Aorta (tissue), 5 donors: ENCODE measurements around the gene ACSL5. TPM values are rescaled to one million over a fixed set of nuclear protein-coding genes. Genes with fewer than 3 reads are reported as not detected.

ENCODE experiments used
- ATAC-seq: fragments of 200-7000 bp; cut with Tn5 transposase; one replicate; pipeline ENCODE4 v1.9.1; 2022; ENCODE audit warnings: moderate library complexity; ENCODE audit not compliant: low FRiP score
- DNase-seq, 2 donors: peaks; one replicate each; pipeline ENCODE4 v3.0.0-alpha.2; 2020
- H3K27ac ChIP-seq, 2 donors: one replicate each; pipeline ENCODE4 v1.5.1; 2013; ENCODE audit warnings: low read length in 2 of 2, mild to moderate bottlenecking in 2 of 2, moderate library complexity in 2 of 2, control low read depth in 1 of 2, inconsistent platforms in 1 of 2, low read depth in 1 of 2
- H3K27me3 ChIP-seq, 2 donors: one replicate each; pipeline ENCODE4 v1.6.1; 2013; ENCODE audit warnings: control low read depth in 1 of 2, low read length in 1 of 2, mild to moderate bottlenecking in 1 of 2, moderate library complexity in 1 of 2; ENCODE audit not compliant: insufficient read depth in 2 of 2, control insufficient read depth in 1 of 2
- H3K36me3 ChIP-seq, 2 donors: one replicate each; pipeline ENCODE4 v1.6.1; 2013; ENCODE audit warnings: control low read depth in 1 of 2, low read length in 1 of 2, mild to moderate bottlenecking in 1 of 2; ENCODE audit not compliant: insufficient read depth in 2 of 2, control insufficient read depth in 1 of 2
- H3K4me1 ChIP-seq, 2 donors: one replicate each; pipeline ENCODE4 v1.6.1; 2013; ENCODE audit warnings: low read length in 2 of 2, control low read depth in 1 of 2, mild to moderate bottlenecking in 1 of 2, moderate library complexity in 1 of 2; ENCODE audit not compliant: insufficient read depth in 2 of 2, control insufficient read depth in 1 of 2
- H3K4me3 ChIP-seq, 2 donors: one replicate each; pipeline ENCODE4 v1.5.1; 2013; ENCODE audit warnings: low read length in 2 of 2, control low read depth in 1 of 2, mild to moderate bottlenecking in 1 of 2
- H3K9me3 ChIP-seq: one replicate; pipeline ENCODE4 v1.6.1; 2013; ENCODE audit warnings: mild to moderate bottlenecking, low read length; ENCODE audit not compliant: control insufficient read depth
- WGBS, 2 donors: extraction: QIAGEN DNeasy Blood & Tissue Kit; methylation state at CpG; one replicate each; pipeline ENCODE4 v1.1.7; 2013; 5-methylcytosine and 5-hydroxymethylcytosine counted together
- intact Hi-C, 2 donors: fragments of 100-400 bp; cut with DNase I; formaldehyde crosslinking; loops; one replicate each; pipeline versions ENCODE4 v1.14.2 to v1.15.0; 2022
- polyA plus RNA-seq, 2 donors: library from polyadenylated mRNA; stranded (reverse); fragments of 200-250 nt; gene quantifications; one replicate each; pipeline ENCODE4 v1.2.3, GENCODE V29; 2013
- total RNA-seq, 2 donors: library from RNA; stranded (reverse); fragmentation: NEBNext Ultra II Directional; extraction: Animal tissue kit (Norgen Biotek cat#: 25700); gene quantifications; one replicate each; pipeline ENCODE4 v1.2.1, GENCODE V29; 2021
- donor health status: healthy with polysubstance abuse.
- donor health status: Bipolar disorder and iron deficiency.
- donor health status: DM: no; HTN: no; CAD: no.
- donor health status: DM: no; HTN: no; CAD: no.
- donor health status: DM: yes; HTN: yes; CAD: no.

ACSL5 gene
- total and polyA plus RNA-seq, 4 donors = 0.92 to 18.7 (median 15.9) TPM

DNA sequence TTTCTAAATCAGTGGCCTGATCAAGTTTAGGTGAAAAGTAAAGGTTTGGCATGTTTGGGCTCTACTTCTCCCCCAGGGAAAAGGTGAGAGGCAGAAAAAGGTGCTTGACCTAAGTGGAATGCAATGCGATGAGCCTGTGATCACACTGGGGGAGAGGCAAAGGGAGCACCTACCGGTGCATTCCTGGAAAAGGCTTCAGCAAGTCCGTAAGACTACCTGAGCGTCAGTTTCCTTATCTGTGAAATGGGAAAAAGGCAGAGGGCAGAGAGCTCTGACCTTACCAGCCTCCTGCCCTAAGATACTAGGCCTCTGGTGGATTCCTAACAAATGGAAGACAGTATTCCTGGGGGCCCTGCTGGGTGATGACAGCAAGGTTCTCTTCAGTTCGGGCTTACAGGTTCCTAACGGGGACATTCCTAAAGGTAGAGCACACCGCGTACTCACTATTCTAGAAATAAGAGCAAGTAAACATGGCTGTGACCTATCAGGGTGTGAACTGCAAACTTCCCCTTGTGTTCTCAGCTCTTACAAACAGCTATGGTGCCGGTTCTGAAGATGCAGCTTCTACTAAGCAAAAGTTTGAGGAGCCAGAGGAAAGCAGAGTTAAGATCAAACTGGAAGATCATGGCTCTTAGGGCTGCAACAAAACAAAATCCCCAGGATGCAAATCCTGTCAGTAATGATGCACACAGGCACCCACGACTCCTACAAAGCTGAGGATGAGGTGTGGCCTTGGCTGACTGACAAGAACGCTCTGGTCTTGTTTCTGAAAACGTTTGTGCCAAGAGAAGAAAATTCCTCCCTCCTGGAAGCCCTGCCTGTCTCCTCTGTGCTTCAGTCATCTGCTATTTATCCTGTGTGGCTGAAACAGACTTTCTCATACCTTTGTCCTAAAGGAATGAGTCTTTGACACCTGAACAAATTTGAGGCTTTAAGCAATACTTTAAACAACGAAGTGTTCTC lies 13.3 kb upstream of the ACSL5 start:
- ATAC-seq (no peak), DNase-seq (no peak)
- Histone ChIP-seq H3K9me3 (no peaks in the 10 kb centered on the region), H3K27ac (peak overlapping the region in 1 of 2 donors; percentile 32), H3K27me3 (no peaks in the 10 kb centered on the region), H3K4me3 (no peak overlapping the region), H3K4me1 (no peaks in the 10 kb centered on the region), H3K36me3 (no peaks in the 10 kb centered on the region)
- intact Hi-C loops = no loop called here
- 58 to 62% methylated on average over 13 of the region's 13 CpGs for WGBS, 2 donors

DNA sequence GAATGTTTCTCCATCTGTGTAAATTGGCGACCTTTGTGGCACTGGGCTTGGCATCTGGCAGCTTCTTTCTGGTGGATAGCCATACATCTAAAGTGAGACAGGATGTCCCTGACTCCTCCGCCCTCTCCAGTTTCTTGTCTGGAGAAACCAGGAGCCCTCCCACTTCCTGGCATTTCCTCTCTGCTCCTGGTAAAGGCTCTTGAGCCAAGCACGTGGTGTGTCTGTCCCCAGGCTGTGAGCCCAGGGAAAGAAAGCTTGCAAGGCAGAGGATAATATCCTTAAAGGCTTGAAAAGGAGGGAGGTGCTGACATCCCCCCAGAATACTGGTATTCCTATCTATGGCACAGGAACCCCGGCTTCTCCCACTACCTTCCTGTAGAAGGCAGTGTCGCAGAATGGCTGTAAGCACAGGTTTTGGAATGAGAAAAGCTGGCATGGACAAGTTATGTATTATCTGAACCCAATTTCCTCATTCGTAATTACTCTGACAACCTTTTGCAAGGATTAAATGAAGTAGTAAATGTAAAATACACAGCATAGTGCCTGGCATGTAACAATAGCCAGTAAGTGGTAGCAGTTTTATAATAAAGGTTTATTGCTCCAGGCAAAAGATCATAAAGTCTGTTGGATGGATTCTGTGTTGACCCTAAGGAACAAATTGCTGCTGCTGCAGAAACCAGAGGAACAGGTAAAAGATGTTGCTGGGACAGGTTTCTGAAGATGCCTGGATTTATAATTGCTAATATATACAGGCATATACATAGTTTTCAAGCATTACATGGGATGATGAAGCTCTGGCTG lies 11.8 kb upstream of the ACSL5 start:
- intact Hi-C loops = no loop called here
- H3K27ac ChIP-seq = peak overlapping the region in 1 of 2 donors; percentile 91
- no peaks in the 10 kb centered on the region for H3K9me3 ChIP-seq
- DNase-seq (peak in 1 of 2 donors; percentile 82), ATAC-seq (peak; percentile 86)
- H3K27me3 ChIP-seq = no peaks in the 10 kb centered on the region
- no peaks in the 10 kb centered on the region for H3K4me1 ChIP-seq
- H3K36me3 ChIP-seq = no peaks in the 10 kb centered on the region
- WGBS, 2 donors = 9 to 13% methylated on average over 6 of the region's 6 CpGs
- H3K4me3 ChIP-seq = no peak overlapping the region

DNA sequence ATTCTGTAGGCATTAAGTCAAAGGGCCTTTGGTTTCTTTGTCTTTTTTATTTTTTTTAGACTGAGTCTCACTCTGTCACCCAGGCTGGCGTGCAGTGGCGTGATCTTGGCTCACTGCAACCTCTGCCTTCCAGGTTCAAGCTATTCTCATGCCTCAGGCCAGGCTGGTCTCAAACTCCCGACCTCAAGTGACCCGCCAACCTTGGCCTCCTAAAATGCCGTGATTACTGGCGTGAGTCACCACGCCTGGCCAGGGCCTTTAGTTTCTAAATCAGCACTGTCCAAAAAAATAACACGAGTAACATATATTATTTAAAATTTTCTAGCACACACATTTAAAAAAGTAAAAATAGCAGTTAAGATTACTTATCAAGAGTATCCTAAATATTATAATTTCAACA lies 11.1 kb upstream of the ACSL5 start:
- peak in 1 of 2 donors; percentile 79 for DNase-seq
- no peaks in the 10 kb centered on the region for H3K4me1 ChIP-seq
- intact Hi-C loops = no loop called here
- no peak overlapping the region for H3K4me3 ChIP-seq
- no peaks in the 10 kb centered on the region for H3K27me3 ChIP-seq
- no peaks in the 10 kb centered on the region for H3K9me3 ChIP-seq
- peak overlapping the region in 1 of 2 donors; percentile 43 for H3K27ac ChIP-seq
- H3K36me3 ChIP-seq = no peaks in the 10 kb centered on the region
- 6% methylated on average over 8 of the region's 8 CpGs for WGBS, 2 donors
- ATAC-seq = peak; percentile 81

DNA sequence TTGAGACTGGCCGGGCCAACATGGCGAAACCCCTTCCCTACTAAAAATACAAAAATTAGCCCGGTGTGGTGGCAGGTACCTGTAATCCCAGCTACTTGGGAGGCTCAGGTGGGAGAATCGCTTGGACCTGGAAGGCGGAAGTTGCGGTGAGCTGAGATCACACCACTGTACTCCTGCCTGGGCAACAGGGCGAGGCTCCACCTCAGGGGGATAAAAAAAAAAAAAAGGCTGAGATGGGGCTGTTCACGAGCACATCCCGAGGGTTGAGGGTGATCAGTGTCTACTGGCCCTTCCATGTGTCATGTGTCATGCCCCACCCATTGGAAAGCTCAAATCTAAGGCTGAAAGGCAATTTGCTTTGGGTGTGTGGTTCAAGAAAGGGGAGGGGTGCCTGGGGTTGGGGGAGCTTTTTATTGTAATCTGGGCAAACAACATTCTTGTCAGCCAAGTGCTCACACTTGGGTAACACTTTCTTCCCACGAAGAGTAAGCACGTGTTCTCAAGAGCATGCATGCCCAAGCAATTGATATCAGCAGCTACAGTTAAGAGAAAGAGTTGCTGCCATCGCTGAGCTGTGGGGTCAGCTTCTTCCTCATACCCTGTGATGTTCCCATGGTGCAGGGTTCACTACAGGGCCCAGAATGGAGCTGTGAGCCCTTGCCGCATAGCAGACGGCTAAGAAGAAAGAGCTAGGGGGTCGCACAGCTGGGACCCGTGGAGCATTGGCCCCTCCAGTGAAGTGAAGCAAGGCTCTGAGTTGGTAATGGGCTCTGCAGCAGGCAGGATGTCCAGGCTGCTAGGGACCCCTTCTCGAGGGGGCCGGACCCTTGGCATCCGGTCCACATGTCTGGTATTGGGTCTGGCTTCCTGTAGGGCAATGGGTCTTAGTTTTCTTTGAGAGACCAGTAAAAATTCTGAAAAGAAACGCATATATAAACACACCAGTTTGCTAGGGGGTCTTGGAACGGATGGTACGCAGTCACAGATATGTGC lies 9.9 kb upstream of the ACSL5 start:
- Histone ChIP-seq H3K4me1 (no peaks in the 10 kb centered on the region), H3K9me3 (no peaks in the 10 kb centered on the region), H3K27me3 (no peaks in the 10 kb centered on the region), H3K4me3 (no peak overlapping the region), H3K36me3 (no peaks in the 10 kb centered on the region), H3K27ac (peak overlapping the region in 1 of 2 donors; percentile 27)
- no peak for ATAC-seq
- 89 to 90% methylated on average over 22 of the region's 22 CpGs for WGBS, 2 donors
- no peak for DNase-seq
- intact Hi-C loops = no loop called here

DNA sequence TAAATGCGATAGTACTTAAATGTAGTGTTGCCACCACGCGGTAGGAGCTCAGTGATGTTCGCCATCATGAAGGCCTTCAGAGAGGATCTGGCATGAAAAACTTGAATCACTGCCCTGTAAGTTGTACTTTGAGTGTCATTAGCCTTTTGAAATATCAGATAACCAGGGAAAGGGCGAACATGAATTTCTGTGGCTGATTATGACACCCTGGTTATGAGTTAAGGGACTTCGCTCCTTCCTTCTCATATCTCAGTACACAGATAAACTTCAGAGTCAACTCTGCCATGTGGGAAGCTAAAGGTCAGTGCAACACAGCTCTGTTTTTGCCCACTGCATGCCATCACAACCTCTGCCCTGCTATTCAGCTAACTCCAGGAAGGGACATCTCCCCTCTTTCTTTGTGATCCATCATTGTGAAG lies 8.9 kb upstream of the ACSL5 start:
- Histone ChIP-seq H3K9me3 (no peaks in the 10 kb centered on the region), H3K36me3 (no peaks in the 10 kb centered on the region), H3K27ac (no peak overlapping the region), H3K4me3 (no peak overlapping the region), H3K4me1 (no peaks in the 10 kb centered on the region), H3K27me3 (no peaks in the 10 kb centered on the region)
- no peak for DNase-seq
- ATAC-seq = no peak
- intact Hi-C loops = no loop called here
- WGBS, 2 donors = 96% methylated on average over 6 of the region's 6 CpGs

DNA sequence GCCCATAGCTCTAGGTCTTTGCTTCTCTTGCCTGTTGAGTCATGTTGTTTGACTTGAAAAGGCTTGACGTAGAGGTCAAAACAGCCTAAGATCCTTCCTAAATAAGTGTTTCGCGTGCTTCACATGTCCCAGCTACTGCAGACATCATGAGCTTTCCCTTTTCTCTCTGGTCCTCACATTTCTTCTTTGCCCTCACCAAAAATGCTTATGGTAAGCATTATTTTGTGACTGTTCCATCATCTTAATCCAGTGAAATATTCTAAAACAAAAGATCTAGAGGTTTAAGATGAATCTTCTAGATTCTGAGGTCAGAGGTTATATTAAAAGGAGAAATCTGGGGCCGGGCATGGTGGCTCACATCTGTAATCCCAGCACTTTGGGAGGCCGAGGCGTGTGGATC lies 8.5 kb upstream of the ACSL5 start:
- H3K36me3 ChIP-seq = no peaks in the 10 kb centered on the region
- intact Hi-C loops = no loop called here

DNA sequence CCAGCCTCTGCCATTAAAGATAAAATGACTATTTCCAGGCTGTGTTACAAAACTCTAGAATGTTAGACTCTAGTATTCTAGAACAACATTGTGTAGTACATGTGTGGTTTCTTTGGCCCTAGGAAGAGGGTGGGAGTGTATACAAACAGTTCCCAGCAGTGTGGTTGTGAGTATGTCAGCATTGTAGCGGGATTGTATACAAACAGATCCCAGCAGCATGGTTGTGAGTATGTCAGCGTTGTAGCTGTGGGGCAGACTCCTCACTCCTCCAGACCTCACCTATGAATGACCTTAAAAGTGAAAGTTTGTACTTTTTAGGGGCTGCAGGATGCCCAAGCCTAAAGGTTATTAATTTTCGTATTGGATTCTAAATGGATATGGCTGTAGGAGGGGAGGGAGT lies 6.9 kb upstream of the ACSL5 start:
- ATAC-seq = no peak
- Histone ChIP-seq H3K27ac (no peak overlapping the region), H3K4me1 (no peaks in the 10 kb centered on the region), H3K27me3 (no peaks in the 10 kb centered on the region), H3K4me3 (no peak overlapping the region), H3K9me3 (no peaks in the 10 kb centered on the region), H3K36me3 (no peaks in the 10 kb centered on the region)
- intact Hi-C loops = no loop called here
- 68 to 71% methylated on average over 3 of the region's 3 CpGs for WGBS, 2 donors
- no peak for DNase-seq

More for the DNA sequence above, 8.5 kb upstream of the ACSL5 start:
- H3K4me3 ChIP-seq = no peak overlapping the region
- H3K27ac ChIP-seq = no peak overlapping the region
- no peaks in the 10 kb centered on the region for H3K4me1 ChIP-seq
- no peaks in the 10 kb centered on the region for H3K27me3 ChIP-seq
- 95 to 97% methylated on average over 6 of the region's 6 CpGs for WGBS, 2 donors
- ATAC-seq (no peak), DNase-seq (no peak)
- H3K9me3 ChIP-seq = no peaks in the 10 kb centered on the region

DNA sequence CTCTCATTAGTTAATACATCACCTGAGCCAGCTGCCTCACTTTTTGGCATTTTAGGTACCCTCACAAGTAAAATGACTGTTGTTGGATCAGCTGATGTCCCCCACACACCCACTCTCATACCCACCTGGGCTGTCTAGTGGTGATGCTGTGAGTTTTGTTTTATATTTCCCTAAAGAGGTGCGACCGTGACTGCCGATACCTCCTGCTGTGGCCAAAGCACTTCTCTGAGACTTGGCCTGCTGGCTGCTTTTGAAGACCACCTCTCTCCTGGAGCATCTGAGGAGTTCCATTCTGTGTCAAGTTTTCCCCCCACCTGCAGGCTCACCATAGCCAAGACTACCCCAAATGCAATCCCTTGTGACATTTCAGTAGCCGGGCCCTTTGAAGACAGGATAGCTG lies 6.4 kb upstream of the ACSL5 start:
- H3K4me1 ChIP-seq = no peaks in the 10 kb centered on the region
- 95 to 96% methylated on average over 4 of the region's 4 CpGs for WGBS, 2 donors
- intact Hi-C loops = no loop called here
- no peak overlapping the region for H3K27ac ChIP-seq
- no peaks in the 10 kb centered on the region for H3K36me3 ChIP-seq
- H3K27me3 ChIP-seq = no peaks in the 10 kb centered on the region
- H3K9me3 ChIP-seq = no peaks in the 10 kb centered on the region
- ATAC-seq (no peak), DNase-seq (no peak)
- no peak overlapping the region for H3K4me3 ChIP-seq
